NCI-H146 (cell line): Measurements from ENCODE around the gene OPTC.
"Not testable (repeated sequence)": the region's sequence is repeated elsewhere in the genome, so short reads cannot be mapped to it uniquely, and the experiment has no call there.

Experiments used
- DNase-seq: peaks from one replicate; lab custom pipeline; 2025; lab: John Stamatoyannopoulos, UW

The OPTC gene, protein sequence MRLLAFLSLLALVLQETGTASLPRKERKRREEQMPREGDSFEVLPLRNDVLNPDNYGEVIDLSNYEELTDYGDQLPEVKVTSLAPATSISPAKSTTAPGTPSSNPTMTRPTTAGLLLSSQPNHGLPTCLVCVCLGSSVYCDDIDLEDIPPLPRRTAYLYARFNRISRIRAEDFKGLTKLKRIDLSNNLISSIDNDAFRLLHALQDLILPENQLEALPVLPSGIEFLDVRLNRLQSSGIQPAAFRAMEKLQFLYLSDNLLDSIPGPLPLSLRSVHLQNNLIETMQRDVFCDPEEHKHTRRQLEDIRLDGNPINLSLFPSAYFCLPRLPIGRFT

DNA sequence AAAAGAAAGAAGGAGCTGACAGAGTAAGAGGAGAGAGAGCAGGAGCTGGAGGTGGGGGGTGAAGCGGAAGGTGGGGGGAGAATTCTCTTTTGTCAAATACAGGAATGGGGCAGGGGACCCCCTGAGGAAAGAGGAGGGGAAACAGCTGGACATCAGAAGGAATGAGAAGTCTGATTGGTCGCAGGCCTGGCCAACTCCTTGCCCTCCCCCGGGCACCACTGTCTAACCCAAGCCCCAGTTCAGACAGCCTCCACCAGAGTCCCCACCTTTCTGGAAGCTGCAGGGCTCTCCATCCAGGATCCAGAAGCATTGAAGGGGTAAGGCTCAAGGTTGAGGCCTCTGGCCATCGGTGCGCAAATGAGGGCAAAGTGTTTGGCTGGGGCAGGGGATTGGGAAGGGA is at the start of gene OPTC:
TSS of gene OPTC (plus strand) at position 253 of the 400 bp plus-strand sequence. CDS start 1,853 bp downstream, outside the sequence.
- DNase-seq = no peak

DNA sequence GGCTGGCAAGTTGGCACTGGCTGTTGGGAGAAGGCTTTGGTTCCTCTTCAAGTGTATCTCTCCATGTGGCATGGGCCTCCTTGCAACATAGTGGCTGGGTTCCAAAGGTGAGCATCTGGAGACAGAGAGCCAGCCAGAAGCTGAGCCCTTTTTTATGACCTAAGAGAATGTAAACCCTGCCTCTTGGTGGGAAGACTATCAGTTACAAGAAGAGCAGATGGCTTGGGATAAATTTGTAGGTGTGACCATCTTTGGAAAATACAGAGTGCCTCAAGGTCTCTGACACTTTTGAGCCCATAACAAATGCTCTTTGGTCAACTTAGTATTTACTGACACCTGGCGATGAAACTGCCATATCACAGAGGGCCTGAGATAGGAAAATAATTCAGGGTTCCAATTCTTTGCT is 49.8 kb upstream of the OPTC start:
- no peak for DNase-seq

DNA sequence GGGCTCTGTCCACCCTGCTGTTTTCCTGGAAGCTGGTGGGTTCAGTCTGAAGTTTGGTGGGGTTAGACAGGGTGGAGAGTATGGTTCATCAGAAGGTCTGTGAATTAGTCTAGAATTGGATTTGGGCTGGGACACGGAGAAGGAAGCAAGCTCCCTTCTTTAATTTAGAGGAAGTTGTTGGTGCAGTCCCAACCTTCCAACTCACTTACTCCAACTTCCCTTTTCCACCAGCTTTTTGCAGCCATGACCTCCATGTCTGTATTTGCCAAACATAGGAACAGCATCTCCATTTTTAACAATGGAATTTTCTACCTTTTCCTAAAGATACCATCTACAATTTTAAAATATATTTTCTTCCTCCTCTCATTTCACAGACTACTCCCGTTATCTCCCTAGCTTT is 46.8 kb upstream of the OPTC start:
- DNase-seq = no peak

DNA sequence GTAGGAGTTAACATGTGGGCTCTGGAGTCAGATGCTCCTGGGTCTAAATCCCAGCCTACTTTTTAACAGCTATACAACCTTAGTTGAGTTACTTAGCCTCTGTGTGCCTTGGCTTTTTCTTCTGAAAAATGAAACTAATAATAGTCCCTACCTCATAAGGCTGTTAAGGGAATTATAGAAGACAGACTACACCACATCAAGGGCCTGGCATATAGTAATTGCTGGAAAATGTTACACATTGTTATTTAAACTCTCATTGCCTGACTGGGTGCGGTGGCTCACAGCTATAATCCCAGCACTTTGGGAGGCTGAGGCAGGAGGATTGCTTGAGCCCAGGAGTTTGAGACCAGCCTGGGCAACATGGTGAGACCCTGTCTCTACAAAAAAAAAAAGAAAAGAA is 46.4 kb upstream of the OPTC start:
- DNase-seq = not testable (repeated sequence)

DNA sequence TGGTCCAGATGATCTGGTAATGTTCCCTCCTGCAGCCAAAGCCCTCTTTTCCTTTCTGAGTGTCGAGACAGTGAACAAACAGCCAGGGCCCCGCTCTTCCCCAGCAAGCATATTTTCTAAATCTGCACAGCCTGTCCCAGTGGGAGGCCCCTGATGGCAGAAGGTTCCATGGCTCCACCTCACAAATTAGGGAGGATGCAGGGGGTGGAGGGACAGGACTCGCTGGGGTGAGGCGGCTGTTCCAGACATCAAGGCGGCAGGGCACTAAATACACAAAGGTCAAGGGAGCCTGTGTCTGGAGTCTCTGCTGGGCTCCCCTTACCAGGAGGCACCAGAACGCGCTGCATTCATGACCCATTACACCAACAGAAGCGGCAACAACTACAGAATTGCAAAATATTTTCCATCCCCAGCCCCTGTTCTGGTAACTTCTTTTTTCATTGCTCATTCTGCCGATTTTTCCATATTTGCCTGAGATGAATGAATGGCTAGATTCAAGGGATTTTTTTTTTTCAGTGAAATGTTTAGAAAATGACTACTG is 45.4 kb upstream of the OPTC start:
- peak; percentile 80 for DNase-seq

DNA sequence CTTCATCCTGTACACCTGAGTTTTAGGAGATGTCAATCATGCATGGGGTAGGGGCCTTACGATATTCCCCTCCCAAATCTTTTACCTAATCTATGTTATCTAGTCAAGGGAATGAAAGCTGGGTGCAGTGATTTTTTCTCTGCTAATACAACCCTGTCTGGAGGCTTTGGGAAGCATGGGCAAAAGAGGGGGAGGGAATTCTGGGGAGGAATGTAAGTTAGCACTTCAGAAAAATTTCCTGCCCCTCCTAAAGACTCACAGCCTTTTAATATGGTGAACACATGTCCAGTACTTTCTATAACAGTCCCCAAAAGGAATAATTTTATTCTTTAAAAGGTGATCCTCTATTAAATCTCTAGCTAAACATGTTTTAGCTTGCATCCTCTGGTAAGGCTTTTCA is 44.0 kb upstream of the OPTC start:
- no peak for DNase-seq

DNA sequence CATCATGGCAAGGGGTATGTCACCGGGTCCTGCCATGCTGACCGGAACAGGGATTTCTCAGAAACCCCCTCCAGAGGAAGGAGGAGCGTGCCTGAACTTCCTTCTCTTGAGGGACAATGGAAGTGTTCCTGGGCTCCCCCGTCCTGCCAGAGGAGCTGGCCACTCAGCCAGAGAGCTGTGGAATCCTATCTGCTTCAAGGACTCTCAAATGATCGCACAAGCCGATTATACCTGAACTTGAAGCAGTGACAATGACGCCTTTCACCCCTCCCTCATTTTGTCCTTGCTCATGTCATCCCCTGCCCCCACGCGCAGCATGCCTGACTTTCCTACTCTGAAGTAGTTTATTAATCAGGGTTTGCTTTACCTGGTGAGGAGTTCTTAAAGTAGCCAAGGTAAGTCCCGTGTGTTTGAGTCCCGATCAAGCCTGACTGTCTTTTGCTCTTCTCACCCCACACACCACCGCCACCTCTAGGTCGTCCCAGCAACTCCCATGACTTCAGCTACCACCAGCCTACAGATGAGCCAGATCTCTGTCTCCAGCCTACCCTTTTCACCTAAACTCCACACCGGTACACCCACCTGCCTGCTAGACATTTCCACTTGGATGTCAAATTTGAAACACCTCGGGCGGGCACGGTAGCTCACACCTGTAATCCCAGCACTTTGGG is 43.3 kb upstream of the OPTC start:
- no peak for DNase-seq

DNA sequence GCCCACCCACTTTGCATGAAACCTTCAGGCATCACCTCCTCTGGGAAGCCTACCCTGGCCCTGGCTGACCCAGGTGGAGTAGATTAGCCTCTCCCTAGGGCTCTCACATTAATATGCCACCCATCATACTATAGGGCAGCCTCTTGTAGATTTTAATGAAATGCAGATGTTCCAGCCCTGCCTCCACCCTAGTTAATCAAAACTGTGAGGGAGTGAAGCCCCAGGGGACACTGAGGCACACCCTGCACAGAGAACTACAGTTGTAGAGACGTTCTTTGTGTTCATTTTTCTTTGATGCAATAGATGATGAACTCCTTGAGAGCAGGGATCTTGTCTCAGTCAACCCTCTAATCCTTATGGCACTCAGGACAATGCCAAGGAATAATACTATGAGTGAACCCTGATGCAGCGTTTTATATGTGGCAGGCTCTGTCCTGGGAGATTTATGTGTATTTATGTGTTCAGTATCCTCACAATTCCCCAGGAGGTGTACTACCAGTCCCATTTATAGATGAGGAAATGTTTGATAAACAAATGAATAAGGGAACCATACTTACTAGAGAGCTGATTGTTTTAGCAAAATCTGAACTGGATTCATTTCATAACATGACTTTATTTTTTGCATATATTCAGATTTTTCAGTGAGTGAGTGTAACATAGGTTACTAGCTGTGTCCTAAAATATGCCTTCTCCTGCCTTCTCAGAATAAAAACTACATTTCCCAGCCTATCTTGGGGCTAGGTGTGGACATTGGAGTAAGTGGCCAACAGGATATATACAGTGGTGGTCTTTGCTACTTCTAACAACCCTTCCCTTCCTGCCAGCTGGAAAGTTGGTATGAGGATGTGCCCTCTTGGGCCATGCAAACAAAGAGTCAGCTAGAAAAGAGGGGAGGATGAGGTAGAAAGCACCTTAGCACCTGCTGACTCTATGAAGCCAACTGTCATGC is 41.8 kb upstream of the OPTC start:
- no peak for DNase-seq

DNA sequence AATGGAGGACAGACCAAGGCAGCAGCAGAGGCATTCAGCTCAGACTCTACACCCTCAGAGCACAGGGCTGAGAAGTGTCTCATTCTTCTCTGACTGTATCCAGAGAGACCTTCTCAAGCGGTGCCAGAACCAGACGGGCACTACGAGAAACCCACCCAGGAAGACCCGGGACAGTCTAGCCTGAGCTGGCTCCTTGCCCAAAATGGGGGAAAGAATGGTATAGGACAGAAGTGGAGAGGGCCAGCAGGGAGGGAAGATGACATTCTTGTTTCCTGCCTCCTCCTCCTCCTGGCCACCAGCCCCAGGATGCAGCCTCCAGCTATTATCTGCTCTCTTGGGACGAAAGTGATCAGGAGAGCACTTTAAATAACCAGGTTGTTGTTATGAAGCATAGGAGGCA is 40.9 kb upstream of the OPTC start:
- DNase-seq = no peak

DNA sequence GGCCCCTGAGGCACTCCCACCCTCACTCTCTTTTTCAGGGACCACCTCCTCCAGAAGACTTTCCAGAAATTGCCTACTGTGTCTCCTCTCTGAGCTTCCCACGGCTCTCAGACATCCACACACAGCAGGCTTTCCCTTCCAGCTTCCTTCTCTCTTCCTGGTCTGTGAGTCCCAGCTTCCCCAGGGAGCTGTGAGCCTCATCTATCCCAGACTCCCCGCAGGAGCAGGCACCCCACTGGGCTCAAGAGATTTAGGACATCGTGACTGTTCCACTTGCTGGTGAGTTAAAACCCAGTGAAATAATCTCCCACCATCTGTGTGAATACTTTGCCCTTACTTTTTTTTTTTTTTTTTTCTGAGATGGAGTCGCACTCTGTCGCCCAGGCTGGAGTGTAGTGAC is 40.3 kb upstream of the OPTC start:
- peak; percentile 17 for DNase-seq

DNA sequence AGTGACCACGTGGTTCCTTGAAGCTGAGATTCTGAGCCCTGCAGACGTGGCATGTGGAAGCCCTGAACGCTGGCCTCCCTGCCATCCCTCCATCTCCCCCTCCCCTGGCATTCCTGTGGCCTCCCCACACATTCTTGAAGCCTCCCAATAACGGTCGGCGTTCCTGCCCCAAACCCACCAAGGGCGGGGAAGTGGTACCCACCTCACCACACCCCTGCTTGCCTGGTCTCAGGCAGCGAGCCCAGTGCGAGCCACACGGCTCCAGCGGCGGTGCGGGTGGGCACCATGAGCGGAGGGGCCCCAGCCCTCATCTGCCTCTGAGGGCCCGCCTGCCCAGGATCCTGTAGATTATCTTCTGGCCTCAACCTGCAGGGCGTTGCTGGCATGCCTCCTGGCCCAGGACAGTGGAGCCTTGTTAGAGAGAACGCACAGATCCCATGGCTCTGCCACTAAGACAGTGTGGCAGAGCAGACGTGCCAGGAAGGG is 38.9 kb upstream of the OPTC start:
- DNase-seq = no peak

DNA sequence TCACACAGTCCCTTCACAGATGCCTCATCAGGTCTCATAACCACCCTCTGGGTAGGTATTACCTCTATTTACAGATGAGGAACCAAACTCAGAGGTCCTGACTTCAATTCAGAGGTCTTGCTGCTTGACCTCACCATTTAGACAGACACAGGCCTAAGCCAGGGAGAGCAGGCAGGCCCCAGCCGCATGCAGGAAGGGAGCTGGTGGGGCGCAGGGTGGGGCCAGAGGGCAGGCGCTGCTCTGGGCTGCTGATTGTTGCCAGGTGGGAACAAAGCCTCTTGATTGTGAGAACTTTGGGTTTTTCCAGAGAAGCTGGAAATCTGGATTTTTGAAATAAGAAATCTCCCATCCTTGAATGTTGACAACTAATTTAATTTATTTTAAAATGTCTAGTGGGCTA is 38.2 kb upstream of the OPTC start:
- no peak for DNase-seq

DNA sequence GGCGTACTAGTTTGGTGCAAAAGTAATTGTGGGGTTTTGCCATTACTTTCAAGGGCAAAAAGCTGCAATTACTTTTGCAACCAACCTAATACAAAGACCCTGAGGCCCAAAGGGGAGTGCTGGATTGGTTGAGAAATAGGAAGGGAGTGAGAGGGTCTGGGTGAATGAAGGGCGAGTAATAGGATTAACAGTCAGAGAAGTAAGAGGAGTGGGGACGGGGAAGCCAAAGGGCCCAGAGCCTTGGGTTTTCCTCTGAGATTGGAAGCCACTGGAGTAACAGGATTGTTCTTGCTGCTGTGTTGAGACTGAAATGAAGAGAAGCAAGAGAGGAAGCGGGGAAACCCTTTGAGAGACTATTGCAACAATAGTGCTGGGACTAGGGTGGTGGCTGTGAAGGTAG is 37.4 kb upstream of the OPTC start:
- DNase-seq = no peak

DNA sequence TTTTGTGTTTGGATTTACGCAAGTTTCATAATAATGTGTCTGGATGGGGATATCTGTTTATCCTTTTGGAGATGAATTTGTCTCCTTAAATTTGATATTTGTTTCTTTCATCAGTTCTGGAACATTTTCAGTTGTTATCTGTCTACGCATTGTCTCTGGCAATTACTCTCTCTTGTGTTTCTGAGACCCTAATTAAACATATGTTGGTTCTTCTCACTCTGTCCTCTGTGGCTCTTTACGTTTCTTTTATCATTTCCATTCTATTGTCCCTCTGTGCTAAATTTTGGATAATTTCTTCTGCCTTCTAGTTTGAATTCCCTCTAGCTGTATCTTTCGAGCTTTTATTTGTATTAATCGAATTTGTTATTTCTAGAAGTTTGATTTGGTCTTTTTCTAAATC is 35.9 kb upstream of the OPTC start:
- no peak for DNase-seq

DNA sequence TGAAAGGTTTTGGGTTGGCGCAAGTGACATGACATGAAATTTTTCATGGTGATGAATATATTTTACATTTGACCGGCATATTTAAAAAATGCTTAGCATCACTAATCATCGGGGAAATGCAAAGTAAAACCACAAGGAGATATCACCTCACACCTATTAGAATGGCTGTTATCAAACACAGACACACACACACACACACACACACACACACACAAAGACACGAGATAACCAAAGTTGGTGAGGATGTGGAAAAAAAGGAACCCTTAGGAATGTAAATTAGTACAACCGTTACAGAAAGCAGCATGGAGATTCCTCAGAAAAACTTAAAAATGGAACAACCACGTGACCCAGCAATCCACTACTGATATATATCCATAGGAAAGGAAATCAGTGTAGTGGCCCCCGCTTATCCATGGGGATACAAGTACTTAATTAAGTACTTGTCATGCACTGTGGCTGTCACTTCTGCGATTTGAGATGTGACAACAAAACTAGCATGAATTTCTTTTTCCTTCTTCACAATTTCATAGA is 34.2 kb upstream of the OPTC start:
- DNase-seq = no peak

DNA sequence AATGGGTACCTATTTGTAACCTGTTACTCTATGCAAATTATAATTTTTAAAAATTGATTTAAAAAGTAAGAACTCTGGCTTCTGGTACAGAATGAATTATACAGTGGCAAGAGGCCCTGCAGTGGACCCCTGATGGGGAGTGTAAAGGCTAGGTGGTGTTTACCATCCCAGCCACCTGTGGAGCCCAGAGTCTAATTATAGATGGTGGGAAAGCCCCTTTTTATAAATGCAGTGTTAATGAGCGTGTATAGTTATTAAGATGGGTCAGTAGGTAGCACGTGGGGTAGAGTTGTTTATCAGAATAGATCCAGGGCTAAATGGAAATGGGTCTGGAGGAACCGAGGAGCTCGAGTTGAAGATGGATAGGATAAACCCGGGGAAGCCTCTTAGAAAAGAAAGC is 32.2 kb upstream of the OPTC start:
- peak; percentile 90 for DNase-seq

DNA sequence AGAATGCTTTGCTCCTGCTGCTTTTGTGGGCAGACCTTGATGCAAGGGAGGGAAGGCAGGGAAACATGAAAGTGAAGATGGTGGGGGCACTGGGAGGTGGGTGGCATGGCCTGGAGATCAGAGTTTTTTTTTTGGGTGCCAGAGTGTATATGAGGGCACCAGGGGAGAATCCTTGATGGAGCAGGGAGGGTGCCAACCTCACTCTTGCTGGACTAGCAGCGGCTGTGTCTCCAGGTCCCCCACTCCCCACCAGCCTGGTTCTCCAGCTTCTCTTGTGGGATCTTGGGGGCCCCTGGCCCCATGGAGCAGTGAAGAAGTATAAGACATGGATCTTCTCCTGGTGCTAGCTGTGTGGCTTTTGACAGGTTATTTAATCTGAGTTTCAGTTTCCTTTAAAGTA is 31.8 kb upstream of the OPTC start:
- no peak for DNase-seq

DNA sequence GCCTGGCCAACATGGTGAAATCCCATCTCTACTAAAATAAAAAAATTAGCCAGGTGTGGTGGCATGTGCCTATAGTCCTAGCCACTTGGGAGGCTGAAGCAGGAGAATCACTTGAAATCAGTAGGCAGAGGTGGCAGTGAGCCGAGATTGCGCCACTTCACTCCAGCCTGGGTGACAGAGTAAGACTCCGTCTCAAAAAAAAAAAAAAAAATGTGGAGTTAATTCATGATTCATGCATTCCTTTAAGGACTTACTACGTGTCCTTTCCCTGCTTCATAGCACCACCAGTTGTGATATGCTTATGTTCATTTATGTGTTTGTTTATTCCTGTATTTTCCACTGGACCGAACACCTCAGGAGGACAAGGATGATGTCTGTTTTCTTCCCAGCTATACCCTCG is 31.1 kb upstream of the OPTC start:
- no peak for DNase-seq

DNA sequence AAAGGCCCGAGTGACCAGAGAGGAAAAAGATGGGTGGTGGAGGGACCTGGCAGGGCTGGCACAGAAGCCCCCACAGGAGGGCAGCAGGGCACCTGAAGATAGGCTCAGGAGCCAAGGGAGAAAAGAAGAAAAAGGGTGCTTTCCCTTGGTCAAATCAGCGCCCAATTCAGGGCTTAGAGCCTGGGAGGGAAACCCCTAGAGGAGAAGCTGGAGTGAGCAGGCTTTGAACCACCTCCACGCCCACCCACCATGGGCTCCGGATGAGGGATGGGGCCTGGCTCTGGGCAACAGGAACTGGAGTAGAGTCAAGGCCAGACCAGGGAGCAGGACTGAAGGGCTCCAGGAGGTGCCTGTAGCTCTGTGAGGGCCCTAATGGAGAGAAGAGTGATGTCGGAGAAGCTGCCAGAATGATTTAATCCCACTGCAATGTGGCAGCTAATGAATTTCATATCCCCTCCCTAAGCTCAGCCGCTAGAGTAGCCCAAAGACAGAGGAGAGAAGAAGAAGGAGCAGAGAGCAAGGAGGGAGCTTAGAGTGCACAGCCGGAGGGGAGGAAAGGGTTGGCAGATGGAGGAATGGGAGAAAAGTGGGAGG is 30.4 kb upstream of the OPTC start:
- peak; percentile 21 for DNase-seq

DNA sequence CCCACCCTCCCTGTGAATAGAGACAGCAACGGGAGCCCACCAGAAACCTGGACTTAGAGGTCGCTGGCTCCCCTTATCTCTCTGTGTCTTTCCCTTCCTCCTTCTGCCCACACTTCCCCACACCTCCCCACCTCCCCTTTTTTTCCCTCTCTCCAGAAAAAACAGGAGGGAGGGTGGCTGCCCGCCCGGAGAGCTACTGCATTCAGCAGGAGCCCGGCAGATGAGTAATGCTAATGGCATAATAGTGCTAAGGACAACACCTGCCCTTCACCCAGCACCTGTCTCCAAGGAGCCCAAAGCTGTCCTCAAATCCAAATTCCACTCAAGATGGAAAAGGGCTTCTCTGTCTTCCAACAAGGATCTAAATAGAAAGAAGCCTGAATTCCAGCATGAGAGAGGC is 29.7 kb upstream of the OPTC start:
- peak; percentile 93 for DNase-seq

DNA sequence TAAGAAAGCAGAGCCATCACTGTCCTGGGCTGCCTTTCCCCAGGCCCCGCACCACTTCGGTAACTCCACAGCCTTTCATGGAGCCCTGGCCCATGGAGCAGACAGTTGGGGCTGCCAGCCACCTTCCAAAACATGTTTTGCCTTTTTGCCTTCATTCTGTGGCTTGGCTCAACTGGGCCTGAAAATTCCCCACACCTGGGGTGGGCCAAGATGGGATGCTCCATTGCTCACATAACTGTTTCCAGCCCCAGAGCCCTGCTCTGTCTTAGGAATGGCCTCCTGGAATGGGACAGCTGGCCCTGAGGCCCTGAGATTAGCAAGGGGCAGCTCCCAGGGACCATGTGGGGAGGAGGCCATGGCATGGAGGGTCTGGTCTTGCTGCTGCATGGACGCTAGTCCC is 29.2 kb upstream of the OPTC start:
- no peak for DNase-seq
